Measurements from ENCODE around the gene CHST15.

DNA sequence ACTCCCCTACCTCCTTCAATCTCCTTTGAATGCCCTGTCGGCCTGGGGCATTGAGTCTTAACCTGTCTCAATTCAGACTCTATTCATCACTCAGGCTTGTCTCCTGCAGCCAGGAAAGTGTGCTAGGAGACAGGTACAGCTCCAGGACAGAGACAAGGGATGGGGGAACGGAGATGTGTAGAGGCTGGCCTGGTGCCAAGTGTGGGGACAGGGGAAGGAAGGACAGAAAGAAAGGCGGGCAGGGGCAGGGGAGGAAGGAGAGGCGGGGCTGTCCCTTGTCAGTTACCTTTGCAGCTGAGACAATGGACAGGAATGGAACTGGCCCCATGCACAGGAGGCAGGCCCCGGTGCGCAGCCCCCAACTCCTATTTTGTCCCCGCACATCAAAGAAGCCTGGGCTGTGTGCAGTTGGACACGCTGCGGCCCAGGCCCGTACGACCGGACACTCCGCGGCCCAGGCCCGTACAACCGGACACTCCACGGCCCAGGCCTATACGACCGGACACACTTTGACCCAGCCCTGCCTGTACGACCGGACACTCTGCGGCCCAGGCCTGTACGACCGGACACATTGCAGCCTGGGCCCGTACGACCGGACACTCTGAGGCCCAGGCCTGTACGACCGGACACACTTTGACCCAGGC lies 36.9 kb downstream of the CHST15 start:
- TF ChIP-seq, protein P1, sequence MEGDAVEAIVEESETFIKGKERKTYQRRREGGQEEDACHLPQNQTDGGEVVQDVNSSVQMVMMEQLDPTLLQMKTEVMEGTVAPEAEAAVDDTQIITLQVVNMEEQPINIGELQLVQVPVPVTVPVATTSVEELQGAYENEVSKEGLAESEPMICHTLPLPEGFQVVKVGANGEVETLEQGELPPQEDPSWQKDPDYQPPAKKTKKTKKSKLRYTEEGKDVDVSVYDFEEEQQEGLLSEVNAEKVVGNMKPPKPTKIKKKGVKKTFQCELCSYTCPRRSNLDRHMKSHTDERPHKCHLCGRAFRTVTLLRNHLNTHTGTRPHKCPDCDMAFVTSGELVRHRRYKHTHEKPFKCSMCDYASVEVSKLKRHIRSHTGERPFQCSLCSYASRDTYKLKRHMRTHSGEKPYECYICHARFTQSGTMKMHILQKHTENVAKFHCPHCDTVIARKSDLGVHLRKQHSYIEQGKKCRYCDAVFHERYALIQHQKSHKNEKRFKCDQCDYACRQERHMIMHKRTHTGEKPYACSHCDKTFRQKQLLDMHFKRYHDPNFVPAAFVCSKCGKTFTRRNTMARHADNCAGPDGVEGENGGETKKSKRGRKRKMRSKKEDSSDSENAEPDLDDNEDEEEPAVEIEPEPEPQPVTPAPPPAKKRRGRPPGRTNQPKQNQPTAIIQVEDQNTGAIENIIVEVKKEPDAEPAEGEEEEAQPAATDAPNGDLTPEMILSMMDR (conservative IDR thresholded peaks at IDR 0.05; ENCODE audit: low read length) = no peak
- no peak for TF ChIP-seq EZH2phosphoT487 (IDR thresholded peaks at IDR 0.05; ENCODE audit: borderline replicate concordance)

Measured in Loucy (cell line).